Measurements from ENCODE around the gene BEGAIN. TPM values are rescaled to one million over a fixed set of nuclear protein-coding genes. Genes with fewer than 3 reads are reported as not detected.

The BEGAIN gene
- total and polyA plus RNA-seq, 2 donors from 2014 or later: 0.52 to 1.4 TPM

DNA sequence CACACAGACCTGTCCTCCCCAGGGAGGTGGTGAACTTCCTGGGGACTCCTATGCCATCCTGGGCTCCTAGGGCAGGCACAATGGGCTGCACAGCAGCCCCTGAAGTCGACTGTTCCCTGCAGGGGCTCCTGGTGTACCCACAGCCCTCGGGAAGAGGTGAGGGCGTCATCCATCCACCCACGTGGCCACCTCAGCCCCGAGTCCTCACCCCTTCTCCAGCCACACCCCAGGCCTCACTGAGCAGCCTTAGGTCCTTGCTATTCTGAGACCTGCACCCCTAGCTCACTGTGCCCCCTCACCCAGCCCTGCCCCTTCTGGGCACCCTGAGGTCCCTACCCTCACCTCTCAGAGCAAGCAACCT lies 38.9 kb downstream of the BEGAIN start:
- Histone ChIP-seq H3K9me3 (ENCODE audit: control insufficient read depth in 2 of 3, insufficient read depth in 1 of 3, low read length in 3 of 3) (no peaks in the 10 kb centered on the region), H3K36me3 (ENCODE audit: control insufficient read depth in 2 of 3, insufficient read depth in 3 of 3, low read length in 3 of 3) (no peaks in the 10 kb centered on the region), H3K4me1 (ENCODE audit: control insufficient read depth in 2 of 3, insufficient read depth in 2 of 3, low read depth in 1 of 3, low read length in 3 of 3) (peaks cover 0 to 16% (median 7%) of the 10 kb centered on the region in 3 donors), H3K27ac (ENCODE audit: low read depth in 2 of 2, low read length in 2 of 2) (peak overlapping the region; percentile 51 to 67), H3K9ac (ENCODE audit: low read length in 3 of 3) (no peak overlapping the region), H3K27me3 (ENCODE audit: control insufficient read depth, insufficient read depth, low read length) (no peaks in the 10 kb centered on the region), H3K4me3 (ENCODE audit: low read length in 3 of 3) (no peak overlapping the region)
- no peak for DNase-seq
- TF ChIP-seq, protein P1, sequence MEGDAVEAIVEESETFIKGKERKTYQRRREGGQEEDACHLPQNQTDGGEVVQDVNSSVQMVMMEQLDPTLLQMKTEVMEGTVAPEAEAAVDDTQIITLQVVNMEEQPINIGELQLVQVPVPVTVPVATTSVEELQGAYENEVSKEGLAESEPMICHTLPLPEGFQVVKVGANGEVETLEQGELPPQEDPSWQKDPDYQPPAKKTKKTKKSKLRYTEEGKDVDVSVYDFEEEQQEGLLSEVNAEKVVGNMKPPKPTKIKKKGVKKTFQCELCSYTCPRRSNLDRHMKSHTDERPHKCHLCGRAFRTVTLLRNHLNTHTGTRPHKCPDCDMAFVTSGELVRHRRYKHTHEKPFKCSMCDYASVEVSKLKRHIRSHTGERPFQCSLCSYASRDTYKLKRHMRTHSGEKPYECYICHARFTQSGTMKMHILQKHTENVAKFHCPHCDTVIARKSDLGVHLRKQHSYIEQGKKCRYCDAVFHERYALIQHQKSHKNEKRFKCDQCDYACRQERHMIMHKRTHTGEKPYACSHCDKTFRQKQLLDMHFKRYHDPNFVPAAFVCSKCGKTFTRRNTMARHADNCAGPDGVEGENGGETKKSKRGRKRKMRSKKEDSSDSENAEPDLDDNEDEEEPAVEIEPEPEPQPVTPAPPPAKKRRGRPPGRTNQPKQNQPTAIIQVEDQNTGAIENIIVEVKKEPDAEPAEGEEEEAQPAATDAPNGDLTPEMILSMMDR (IDR thresholded peaks at IDR 0.05; ENCODE audit: borderline replicate concordance, extremely low read depth, insufficient read depth): no peak
- no peak for FAIRE-seq
- intact Hi-C loops (cut with DNase I): no loop called here

DNA sequence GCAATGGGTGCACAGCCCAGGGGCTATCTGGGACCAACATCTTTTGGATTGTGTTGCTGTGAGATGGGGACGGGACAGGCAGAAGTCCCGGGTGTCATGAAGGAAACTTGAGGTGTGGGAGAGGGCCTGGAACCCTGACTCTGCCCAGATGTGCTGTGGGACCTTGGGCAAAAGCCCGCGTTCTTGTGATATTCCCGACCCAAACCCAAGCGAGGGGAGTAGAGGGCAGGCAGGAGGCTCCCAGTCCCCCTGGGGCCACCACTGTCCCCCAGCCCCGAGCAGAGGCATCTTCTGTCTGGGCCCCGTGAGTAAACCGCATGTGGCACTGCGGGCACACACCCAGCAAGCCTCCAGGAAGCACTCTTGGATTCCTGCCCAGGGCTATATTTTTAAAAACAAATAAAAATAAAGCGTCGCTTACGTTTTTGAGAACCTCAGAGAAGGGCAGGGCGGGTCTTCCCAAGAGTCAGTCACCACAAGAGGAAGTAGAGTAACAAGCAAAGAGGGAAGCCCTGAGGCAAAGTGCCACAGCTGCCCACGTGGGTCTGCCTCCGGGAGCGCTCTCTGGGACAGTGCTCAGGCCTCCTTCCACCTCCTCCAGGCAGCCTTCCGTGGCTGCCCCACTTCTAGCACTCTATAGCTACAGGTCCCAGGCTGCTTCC lies 39.5 kb downstream of the BEGAIN start:
- intact Hi-C loops (cut with DNase I): no loop called here
- peaks cover 0 to 16% (median 7%) of the 10 kb centered on the region in 3 donors for H3K4me1 ChIP-seq (ENCODE audit: control insufficient read depth in 2 of 3, insufficient read depth in 2 of 3, low read depth in 1 of 3, low read length in 3 of 3)
- H3K9ac ChIP-seq (ENCODE audit: low read length in 3 of 3): peak overlapping the region in 1 of 3 donors; percentile 75

DNA sequence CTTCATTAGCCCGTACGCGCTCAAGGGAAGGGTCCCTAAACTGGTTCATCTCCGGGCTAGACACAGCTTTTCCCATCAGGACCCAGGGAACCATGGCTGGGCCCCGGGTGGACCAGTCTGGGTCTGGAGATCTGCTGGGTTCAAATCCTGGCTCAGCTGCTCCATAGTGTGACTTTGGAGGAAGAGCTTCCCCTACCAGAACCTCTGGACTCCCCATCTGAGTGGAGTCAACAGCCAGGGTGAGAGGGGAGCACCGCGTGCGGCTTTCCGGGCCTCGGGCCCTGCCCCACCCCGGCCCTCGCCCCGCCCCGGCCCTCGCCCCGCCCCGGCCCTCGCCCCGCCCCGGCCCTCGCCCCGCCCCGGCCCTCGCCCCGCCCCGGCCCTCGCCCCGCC lies 41.2 kb downstream of the BEGAIN start:
- FAIRE-seq: no peak
- no peaks in the 10 kb centered on the region for H3K36me3 ChIP-seq (ENCODE audit: control insufficient read depth in 2 of 3, insufficient read depth in 3 of 3, low read length in 3 of 3)
- intact Hi-C loops (cut with DNase I): no loop called here
- peak overlapping the region; percentile 26 to 51 for H3K27ac ChIP-seq (ENCODE audit: low read depth in 2 of 2, low read length in 2 of 2)
- H3K9me3 ChIP-seq (ENCODE audit: control insufficient read depth in 2 of 3, insufficient read depth in 1 of 3, low read length in 3 of 3): no peaks in the 10 kb centered on the region
- H3K9ac ChIP-seq (ENCODE audit: low read length in 3 of 3): peak overlapping the region in 1 of 3 donors; percentile 40
- TF ChIP-seq, protein P1 (IDR thresholded peaks at IDR 0.05; ENCODE audit: borderline replicate concordance, extremely low read depth, insufficient read depth): no peak
- DNase-seq: no peak
- peaks cover 0 to 16% (median 7%) of the 10 kb centered on the region in 3 donors for H3K4me1 ChIP-seq (ENCODE audit: control insufficient read depth in 2 of 3, insufficient read depth in 2 of 3, low read depth in 1 of 3, low read length in 3 of 3)
- peak overlapping the region in 2 of 3 donors; percentile 4 to 29 for H3K4me3 ChIP-seq (ENCODE audit: low read length in 3 of 3)
- no peaks in the 10 kb centered on the region for H3K27me3 ChIP-seq (ENCODE audit: control insufficient read depth, insufficient read depth, low read length)

More for the DNA sequence above, 39.5 kb downstream of the BEGAIN start:
- FAIRE-seq: no peak
- Histone ChIP-seq H3K9me3 (ENCODE audit: control insufficient read depth in 2 of 3, insufficient read depth in 1 of 3, low read length in 3 of 3) (no peaks in the 10 kb centered on the region), H3K27me3 (ENCODE audit: control insufficient read depth, insufficient read depth, low read length) (no peaks in the 10 kb centered on the region), H3K4me3 (ENCODE audit: low read length in 3 of 3) (no peak overlapping the region), H3K27ac (ENCODE audit: low read depth in 2 of 2, low read length in 2 of 2) (peak overlapping the region; percentile 51 to 67), H3K36me3 (ENCODE audit: control insufficient read depth in 2 of 3, insufficient read depth in 3 of 3, low read length in 3 of 3) (no peaks in the 10 kb centered on the region)
- TF ChIP-seq, protein P1 (IDR thresholded peaks at IDR 0.05; ENCODE audit: borderline replicate concordance, extremely low read depth, insufficient read depth): no peak
- DNase-seq: peak in 1 of 5 donors; percentile 67

Data from kidney (tissue), 14 donors.